DMS 273 treated with DMSO at 0.1 percent for 48 hours (cell line): Measurements from ENCODE around the gene RELN.
A peak's percentile ranks its signal among the peaks of the same experiment; 100 is the strongest.
"Not testable (repeated sequence)": the region's sequence is repeated elsewhere in the genome, so short reads cannot be mapped to it uniquely, and the experiment has no call there.

Experiments used
- DNase-seq: peaks from one replicate; lab custom pipeline; 2025; lab: John Stamatoyannopoulos, UW

Gene RELN

GRCh38 chr7:103560136-103560535 lies 429.3 kb downstream of the RELN start:
- no peak for DNase-seq

GRCh38 chr7:103551016-103551415 lies 438.4 kb downstream of the RELN start:
- DNase-seq, result no peak

GRCh38 chr7:103549786-103550185 lies 439.7 kb downstream of the RELN start:
- no peak for DNase-seq

GRCh38 chr7:103547451-103548284 lies 441.8 kb downstream of the RELN start:
- DNase-seq, result no peak

DNA sequence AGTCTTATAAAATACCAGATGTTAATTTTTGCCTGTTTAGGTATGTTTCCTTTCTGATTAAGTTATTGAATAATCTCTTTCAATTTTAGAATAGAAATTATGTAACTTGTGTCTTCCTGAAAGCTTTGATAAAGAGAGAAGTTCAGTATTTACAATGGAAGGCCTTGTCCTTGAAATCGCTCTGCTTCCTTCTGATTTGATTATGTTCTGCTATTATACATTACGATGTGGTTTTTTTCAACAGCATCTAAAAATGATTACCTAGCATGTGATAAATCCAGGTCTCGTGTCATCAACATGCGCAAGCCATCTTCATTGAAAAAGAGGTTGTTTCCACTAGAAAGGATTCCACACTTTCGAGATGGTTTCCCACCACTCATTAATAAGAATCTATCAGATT lies 447.0 kb downstream of the RELN start:
- no peak for DNase-seq

GRCh38 chr7:103541947-103542346 lies 447.5 kb downstream of the RELN start:
- no peak for DNase-seq

GRCh38 chr7:103541026-103541425 lies 448.4 kb downstream of the RELN start:
- DNase-seq, result peak; percentile 78

GRCh38 chr7:103540338-103540737 lies 449.1 kb downstream of the RELN start:
- no peak for DNase-seq

DNA sequence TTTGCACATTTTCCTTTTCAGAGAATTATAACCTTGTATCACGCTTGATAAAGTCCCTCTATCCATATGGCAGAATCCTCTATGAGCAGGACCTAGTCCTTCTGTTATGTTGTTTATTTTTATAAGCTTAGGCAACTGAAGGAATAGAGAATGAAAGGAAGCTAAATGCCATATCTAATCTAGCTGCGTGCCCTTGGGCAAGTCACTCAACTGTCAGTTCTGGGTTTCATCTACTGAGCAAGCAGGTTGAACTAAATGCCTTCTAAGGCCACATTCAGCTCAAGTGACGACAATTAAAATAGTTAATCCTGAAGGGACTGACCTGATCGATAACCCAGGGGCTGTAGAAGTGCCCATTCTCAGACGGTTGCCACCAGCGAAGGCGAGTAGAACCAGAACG lies 449.6 kb downstream of the RELN start:
- DNase-seq, result no peak

DNA sequence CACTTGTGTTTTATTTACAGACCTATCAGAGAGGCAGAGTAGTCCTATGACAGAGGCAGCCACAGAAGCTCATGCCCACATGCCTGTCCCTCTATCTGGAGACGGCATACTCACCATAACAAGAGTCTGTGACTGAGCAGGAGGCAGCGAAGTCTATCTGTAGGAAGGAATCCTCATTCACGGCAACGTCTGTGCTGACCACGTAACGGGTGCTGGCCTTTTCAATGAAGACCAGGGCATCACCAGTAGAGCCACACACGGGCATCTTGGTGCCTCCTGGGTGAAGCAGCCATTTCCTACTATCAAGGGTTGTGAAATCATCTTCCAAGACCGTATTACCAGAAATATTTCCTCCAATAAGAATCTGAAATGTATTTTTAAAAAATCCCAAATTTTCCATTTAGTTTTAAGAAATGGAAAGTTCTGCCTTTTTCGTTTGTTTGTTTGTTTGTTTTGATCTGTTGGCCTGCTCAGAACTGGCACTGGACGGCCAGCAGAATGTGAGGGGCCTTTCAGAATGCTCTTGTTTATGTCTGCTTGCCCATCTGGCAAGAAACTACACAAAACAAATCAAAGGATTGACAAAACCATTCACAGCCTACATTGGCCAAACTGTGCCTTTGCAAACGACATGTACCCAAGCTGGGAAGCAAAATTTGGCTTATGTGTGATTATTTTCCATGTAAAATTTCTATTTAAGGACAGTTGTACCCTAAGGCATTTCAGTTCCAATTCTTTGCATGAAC lies 450.3 kb downstream of the RELN start:
- DNase-seq, result no peak

DNA sequence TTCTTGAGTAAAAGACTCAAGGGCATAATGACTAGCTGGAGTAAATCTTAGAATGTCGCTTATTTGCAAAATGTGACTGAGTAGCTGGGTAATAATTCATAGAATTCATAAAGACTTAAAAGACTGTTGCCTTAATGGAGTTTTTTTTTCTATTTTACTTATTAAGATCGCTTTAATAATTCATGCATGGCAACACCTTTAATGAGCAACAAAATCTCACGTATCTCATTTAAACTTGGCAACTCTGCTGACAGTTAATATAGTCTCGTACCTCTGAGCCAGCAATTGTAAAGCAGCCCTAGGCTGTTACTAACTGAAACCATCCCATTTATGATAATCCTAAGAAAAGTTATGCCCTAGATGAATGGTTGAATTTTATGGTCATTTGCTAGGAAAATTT lies 455.7 kb downstream of the RELN start:
- no peak for DNase-seq

DNA sequence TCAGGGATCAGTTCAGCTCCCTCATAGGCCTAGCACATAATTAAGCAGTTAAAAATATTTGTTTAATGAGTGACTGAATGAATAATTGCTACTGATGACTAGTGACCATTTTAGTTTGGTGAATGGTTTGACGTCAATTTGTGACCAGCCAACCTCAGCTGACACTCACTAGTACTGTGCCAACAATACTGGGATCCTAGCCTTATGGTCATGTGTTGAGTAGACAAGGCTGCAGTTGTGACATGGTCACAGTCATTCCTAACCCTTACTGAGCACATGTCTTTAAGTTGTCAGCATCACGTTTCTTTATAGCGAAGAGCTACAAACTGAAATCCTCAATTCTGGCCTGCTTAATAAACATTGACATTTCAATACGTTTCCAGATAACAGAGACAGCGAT lies 456.5 kb downstream of the RELN start:
- DNase-seq, result no peak

- no peak for DNase-seq
These were observed 461.3 kb downstream of the RELN start for GRCh38 chr7:103528152-103528551.

DNA sequence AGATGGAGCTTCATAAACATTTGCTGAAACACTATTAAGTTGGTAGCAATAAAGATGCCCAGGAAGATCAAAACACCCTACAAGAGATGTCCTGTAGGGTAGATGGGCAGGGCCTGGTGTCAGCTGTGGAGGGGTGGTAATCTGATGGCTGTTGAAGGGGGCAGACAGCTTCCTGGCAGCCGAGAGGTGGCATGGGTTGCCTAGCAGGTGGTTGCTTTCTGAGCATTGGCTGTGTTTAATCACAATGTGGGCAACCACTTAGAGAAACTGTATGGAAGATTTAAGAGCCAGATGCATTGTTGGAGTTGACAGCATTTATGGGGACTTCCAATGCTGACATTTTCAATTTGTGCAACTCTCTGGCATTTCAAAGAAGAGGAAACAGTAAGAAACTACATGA lies 463.5 kb downstream of the RELN start:
- DNase-seq, result no peak

GRCh38 chr7:103524042-103524907 lies 465.2 kb downstream of the RELN start:
- DNase-seq, result peak; percentile 26

DNA sequence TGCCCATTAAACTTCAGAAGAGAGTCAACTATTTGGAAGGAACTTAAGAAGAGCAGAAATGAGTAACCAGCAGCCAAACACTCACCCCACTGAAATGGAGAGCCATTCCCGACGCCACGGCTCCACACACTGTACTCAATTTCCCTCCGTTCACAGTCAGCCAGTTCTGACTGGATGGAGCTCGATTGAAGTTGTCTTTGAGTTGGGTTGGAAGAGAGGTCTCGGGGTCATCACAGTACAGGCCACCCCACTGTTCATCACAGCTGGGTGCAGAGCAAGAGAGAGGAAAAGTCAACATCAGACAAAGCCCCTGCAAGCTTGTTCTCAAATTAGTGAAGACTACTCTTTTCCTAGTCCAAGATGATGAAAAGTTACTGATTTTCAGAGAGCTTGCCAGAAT lies 467.5 kb downstream of the RELN start:
- no peak for DNase-seq

- DNase-seq, result no peak
These were observed 484.8 kb downstream of the RELN start for GRCh38 chr7:103504505-103505135.

- no peak for DNase-seq
These were observed 488.3 kb downstream of the RELN start for GRCh38 chr7:103501206-103501605.

GRCh38 chr7:103499976-103500375 lies 489.5 kb downstream of the RELN start:
- DNase-seq, result no peak

GRCh38 chr7:103487419-103487818 lies 502.0 kb downstream of the RELN start:
- no peak for DNase-seq

DNA sequence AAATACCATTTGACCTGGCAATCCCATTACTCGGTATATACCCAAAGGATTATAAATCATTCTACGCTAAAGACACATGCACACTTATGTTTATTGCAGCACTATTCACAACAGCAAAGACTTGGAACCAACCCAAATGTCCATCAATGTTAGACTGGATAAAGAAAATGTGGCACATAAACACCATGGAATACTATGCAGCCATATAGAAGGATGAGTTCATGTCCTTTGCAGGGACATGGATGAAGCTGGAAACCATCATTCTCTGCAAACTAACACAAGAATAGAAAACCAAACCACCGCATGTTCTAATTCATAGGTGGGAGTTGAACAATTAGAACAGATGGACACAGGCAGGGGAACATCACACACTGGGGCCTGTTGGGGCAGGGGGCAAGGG lies 502.6 kb downstream of the RELN start:
- not testable (repeated sequence) for DNase-seq

GRCh38 chr7:103480771-103481170 lies 508.7 kb downstream of the RELN start:
- no peak for DNase-seq
